Breast epithelium (tissue), 3 donors: Measurements from ENCODE around the gene NFIC.

Experiments used
- CTCF ChIP-seq, 3 donors: fragments of 450-650 bp; IDR thresholded peaks; one replicate each; pipeline ENCODE4 v1.5.1; 2016 to 2017; ENCODE audit warnings: antibody characterized with exemption in 3 of 3, mild to moderate bottlenecking in 3 of 3, moderate library complexity in 3 of 3
- POLR2A ChIP-seq: fragments of 450-650 bp; IDR thresholded peaks from one replicate; pipeline ENCODE4 v1.6.1; 2016; ENCODE audit warnings: antibody characterized with exemption, mild to moderate bottlenecking, moderate library complexity

- TF ChIP-seq POLR2A = no peak
- no peak for TF ChIP-seq CTCF (IDR thresholded peaks at IDR 0.05)
Measured at GRCh38 chr19:3476830-3477229, 110.4 kb downstream of the NFIC start.
